Dendritic cell treated with granulocyte-macrophage colony-stimulating factor and Interleukin-4, amounts not matched to agents 40 ng/mL and 50 ng/mL, for 4 days (primary cell): ENCODE data around the gene SETBP1.

ENCODE experiments used
- H3K27ac Mint-ChIP-seq: one replicate; pipeline ENCODE4 v1.8.0; 2022; ENCODE audit warnings: mild to moderate bottlenecking, mixed read lengths
- H3K27me3 Mint-ChIP-seq: one replicate; pipeline ENCODE4 v1.8.0; 2022; ENCODE audit warnings: mild to moderate bottlenecking, mixed read lengths
- H3K36me3 Mint-ChIP-seq: one replicate; pipeline ENCODE4 v1.8.0; 2022; ENCODE audit warnings: low read depth, mixed read lengths
- H3K4me1 Mint-ChIP-seq: one replicate; pipeline ENCODE4 v1.8.0; 2022; ENCODE audit warnings: low read depth, mixed read lengths
- H3K4me3 Mint-ChIP-seq: one replicate; pipeline ENCODE4 v1.8.0; 2022; ENCODE audit warnings: mild to moderate bottlenecking, moderate library complexity, mixed read lengths
- H3K9me3 Mint-ChIP-seq: one replicate; pipeline ENCODE4 v1.8.0; 2022; ENCODE audit warnings: mixed read lengths
- intact Hi-C: fragments of 100-400 bp; cut with micrococcal nuclease; formaldehyde crosslinking; loops from one replicate; pipeline ENCODE4 v1.15.0; 2022

The SETBP1 gene

GRCh38 chr18:44944461-44944860 lies 263.8 kb downstream of the SETBP1 start:
- no peak overlapping the region for H3K27ac Mint-ChIP-seq
- no peaks in the 10 kb centered on the region for H3K27me3 Mint-ChIP-seq
- H3K4me3 Mint-ChIP-seq = no peak overlapping the region
- intact Hi-C loops = no loop called here
- no peaks in the 10 kb centered on the region for H3K9me3 Mint-ChIP-seq
- peaks cover 6% of the 10 kb centered on the region for H3K4me1 Mint-ChIP-seq
- no peaks in the 10 kb centered on the region for H3K36me3 Mint-ChIP-seq

DNA sequence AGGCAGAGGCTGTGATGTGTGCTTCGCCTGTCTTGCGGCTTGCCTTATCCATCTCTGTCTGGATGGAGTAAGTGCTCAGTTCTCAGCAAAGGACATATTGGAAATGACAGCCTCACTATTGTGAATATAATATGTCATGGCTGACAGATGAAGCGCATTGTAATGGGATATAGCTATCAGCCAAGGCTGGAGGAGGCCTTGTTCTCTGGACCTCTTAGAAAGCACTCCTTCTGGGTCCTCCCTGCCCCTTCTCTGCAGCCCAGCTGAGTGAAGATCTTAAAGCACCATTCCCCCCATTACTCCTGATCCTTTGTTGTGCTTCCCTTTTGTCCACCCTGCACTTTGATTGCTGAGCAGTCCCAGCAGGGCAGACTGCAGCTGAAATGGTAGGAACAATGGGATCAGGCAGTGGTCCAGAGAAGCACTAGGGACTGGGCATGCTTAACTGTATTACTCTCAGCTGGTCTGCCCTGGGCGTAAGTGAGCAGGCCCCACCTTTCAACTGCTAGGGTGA lies 265.3 kb downstream of the SETBP1 start:
- no peaks in the 10 kb centered on the region for H3K36me3 Mint-ChIP-seq
- H3K27me3 Mint-ChIP-seq = no peaks in the 10 kb centered on the region
- H3K9me3 Mint-ChIP-seq = no peaks in the 10 kb centered on the region
- H3K4me1 Mint-ChIP-seq = peaks cover 6% of the 10 kb centered on the region
- no peak overlapping the region for H3K4me3 Mint-ChIP-seq
- intact Hi-C loops = no loop called here
- no peak overlapping the region for H3K27ac Mint-ChIP-seq

- H3K27me3 Mint-ChIP-seq = no peaks in the 10 kb centered on the region
- H3K27ac Mint-ChIP-seq = no peak overlapping the region
- H3K36me3 Mint-ChIP-seq = no peaks in the 10 kb centered on the region
- no peaks in the 10 kb centered on the region for H3K4me1 Mint-ChIP-seq
- no peaks in the 10 kb centered on the region for H3K9me3 Mint-ChIP-seq
- no peak overlapping the region for H3K4me3 Mint-ChIP-seq
- intact Hi-C loops = no loop called here
These were observed 265.9 kb downstream of the SETBP1 start for GRCh38 chr18:44946529-44947113.

GRCh38 chr18:44949967-44950366 lies 269.3 kb downstream of the SETBP1 start:
- H3K4me3 Mint-ChIP-seq = no peak overlapping the region
- no peak overlapping the region for H3K27ac Mint-ChIP-seq
- no peaks in the 10 kb centered on the region for H3K36me3 Mint-ChIP-seq
- no peaks in the 10 kb centered on the region for H3K9me3 Mint-ChIP-seq
- no peaks in the 10 kb centered on the region for H3K27me3 Mint-ChIP-seq
- intact Hi-C loops = no loop called here
- H3K4me1 Mint-ChIP-seq = no peaks in the 10 kb centered on the region

- Mint-ChIP-seq H3K9me3 (no peaks in the 10 kb centered on the region), H3K36me3 (no peaks in the 10 kb centered on the region), H3K27ac (no peak overlapping the region), H3K27me3 (no peaks in the 10 kb centered on the region), H3K4me1 (no peaks in the 10 kb centered on the region), H3K4me3 (no peak overlapping the region)
- intact Hi-C loops = no loop called here
These were observed 270.1 kb downstream of the SETBP1 start for GRCh38 chr18:44950685-44951195.

DNA sequence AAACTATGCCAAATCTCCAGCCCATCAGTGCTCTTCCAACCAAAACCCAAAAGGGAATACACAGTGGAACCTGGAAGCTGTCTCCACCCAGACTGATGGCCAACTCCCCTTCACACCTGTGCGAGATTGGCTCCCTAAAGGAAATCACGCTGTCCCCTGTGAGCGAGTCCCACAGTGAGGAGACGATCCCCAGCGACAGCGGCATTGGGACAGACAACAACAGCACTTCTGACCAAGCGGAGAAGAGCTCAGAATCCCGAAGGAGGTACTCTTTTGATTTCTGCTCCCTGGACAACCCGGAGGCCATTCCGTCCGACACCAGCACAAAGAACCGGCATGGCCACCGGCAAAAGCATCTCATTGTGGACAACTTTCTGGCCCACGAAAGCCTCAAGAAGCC lies 271.1 kb downstream of the SETBP1 start:
- Mint-ChIP-seq H3K4me1 (no peaks in the 10 kb centered on the region), H3K9me3 (no peaks in the 10 kb centered on the region), H3K4me3 (no peak overlapping the region), H3K36me3 (no peaks in the 10 kb centered on the region), H3K27me3 (no peaks in the 10 kb centered on the region), H3K27ac (no peak overlapping the region)
- intact Hi-C loops = no loop called here

DNA sequence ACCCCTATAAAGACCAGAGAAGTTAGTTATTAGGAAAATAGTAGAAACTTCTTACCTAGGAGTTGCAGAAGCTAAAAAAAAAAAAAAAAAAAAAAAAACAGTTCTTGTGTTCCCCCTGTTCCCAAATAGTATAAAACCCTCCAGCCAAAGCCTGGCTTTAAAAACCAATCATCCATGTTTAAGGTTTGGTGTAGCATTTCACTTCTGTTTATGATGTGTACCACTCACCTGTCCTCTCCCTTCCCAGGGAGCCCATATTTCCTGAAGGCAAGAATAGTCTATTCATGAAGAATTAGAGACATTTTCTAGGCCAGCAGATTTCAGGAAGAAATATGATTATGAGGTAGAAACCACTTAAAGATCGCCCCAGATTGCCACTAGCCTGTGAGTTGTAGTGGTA lies 273.6 kb downstream of the SETBP1 start:
- no peaks in the 10 kb centered on the region for H3K36me3 Mint-ChIP-seq
- H3K9me3 Mint-ChIP-seq = no peaks in the 10 kb centered on the region
- intact Hi-C loops = no loop called here
- no peaks in the 10 kb centered on the region for H3K4me1 Mint-ChIP-seq
- no peaks in the 10 kb centered on the region for H3K27me3 Mint-ChIP-seq
- no peak overlapping the region for H3K27ac Mint-ChIP-seq
- H3K4me3 Mint-ChIP-seq = no peak overlapping the region

GRCh38 chr18:44955825-44956224 lies 275.1 kb downstream of the SETBP1 start:
- no peaks in the 10 kb centered on the region for H3K4me1 Mint-ChIP-seq
- H3K9me3 Mint-ChIP-seq = no peaks in the 10 kb centered on the region
- H3K27me3 Mint-ChIP-seq = no peaks in the 10 kb centered on the region
- H3K4me3 Mint-ChIP-seq = no peak overlapping the region
- intact Hi-C loops = no loop called here
- H3K36me3 Mint-ChIP-seq = no peaks in the 10 kb centered on the region
- H3K27ac Mint-ChIP-seq = no peak overlapping the region

- no peaks in the 10 kb centered on the region for H3K36me3 Mint-ChIP-seq
- H3K27ac Mint-ChIP-seq = no peak overlapping the region
- H3K9me3 Mint-ChIP-seq = no peaks in the 10 kb centered on the region
- intact Hi-C loops = no loop called here
- H3K4me3 Mint-ChIP-seq = no peak overlapping the region
- no peaks in the 10 kb centered on the region for H3K27me3 Mint-ChIP-seq
- no peaks in the 10 kb centered on the region for H3K4me1 Mint-ChIP-seq
These were observed 276.3 kb downstream of the SETBP1 start for GRCh38 chr18:44957025-44957424.

- no peaks in the 10 kb centered on the region for H3K36me3 Mint-ChIP-seq
- H3K4me1 Mint-ChIP-seq = no peaks in the 10 kb centered on the region
- H3K27ac Mint-ChIP-seq = no peak overlapping the region
- no peak overlapping the region for H3K4me3 Mint-ChIP-seq
- H3K9me3 Mint-ChIP-seq = no peaks in the 10 kb centered on the region
- H3K27me3 Mint-ChIP-seq = no peaks in the 10 kb centered on the region
- intact Hi-C loops = no loop called here
These were observed 276.8 kb downstream of the SETBP1 start for GRCh38 chr18:44957461-44957860.

- no peak overlapping the region for H3K27ac Mint-ChIP-seq
- no peaks in the 10 kb centered on the region for H3K4me1 Mint-ChIP-seq
- intact Hi-C loops = no loop called here
- H3K27me3 Mint-ChIP-seq = no peaks in the 10 kb centered on the region
- H3K36me3 Mint-ChIP-seq = no peaks in the 10 kb centered on the region
- no peak overlapping the region for H3K4me3 Mint-ChIP-seq
- H3K9me3 Mint-ChIP-seq = no peaks in the 10 kb centered on the region
These were observed 277.4 kb downstream of the SETBP1 start for GRCh38 chr18:44958040-44958439.

DNA sequence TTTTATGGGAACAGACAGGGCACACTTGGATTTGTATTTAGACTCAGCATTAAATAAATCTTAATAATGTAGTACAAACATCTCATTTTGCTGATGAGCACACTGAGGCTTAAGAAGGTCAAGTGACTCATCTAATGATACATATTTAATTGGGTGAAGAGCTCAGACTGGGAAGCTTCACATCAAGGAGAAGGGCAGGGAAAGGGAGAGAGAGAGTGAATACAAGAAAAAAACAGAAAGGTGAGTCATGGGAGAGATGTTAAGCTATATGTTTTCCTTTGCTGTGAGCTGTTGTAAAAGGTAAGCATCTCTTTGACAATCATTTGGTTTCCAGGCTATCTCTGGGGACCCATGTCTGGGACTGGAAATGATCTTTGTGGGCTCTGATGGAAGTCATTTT lies 277.8 kb downstream of the SETBP1 start:
- Mint-ChIP-seq H3K4me1 (no peaks in the 10 kb centered on the region), H3K27me3 (no peaks in the 10 kb centered on the region), H3K9me3 (no peaks in the 10 kb centered on the region)

DNA sequence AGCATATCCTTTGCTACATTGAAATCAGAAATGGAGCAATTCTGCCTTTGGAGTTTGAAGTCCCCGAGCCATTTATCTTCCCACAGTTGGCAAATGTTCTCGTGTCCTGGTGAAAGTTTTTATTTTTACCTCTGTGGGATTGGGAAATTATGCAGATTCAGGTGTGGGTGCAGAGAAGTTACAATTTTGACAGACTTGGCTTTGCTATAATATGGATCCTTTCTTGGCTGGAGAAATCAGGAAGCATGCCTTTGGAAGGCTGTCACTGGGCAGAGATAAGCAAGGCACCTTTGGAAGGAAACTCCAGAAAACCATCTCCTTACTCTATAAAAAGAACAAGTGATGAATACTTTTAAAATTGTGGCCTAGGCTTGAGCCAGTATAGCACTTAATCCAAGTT lies 278.3 kb downstream of the SETBP1 start:
- H3K4me1 Mint-ChIP-seq = no peaks in the 10 kb centered on the region

More for the DNA sequence above, 277.8 kb downstream of the SETBP1 start:
- intact Hi-C loops = no loop called here
- Mint-ChIP-seq H3K4me3 (no peak overlapping the region), H3K27ac (no peak overlapping the region), H3K36me3 (no peaks in the 10 kb centered on the region)

DNA sequence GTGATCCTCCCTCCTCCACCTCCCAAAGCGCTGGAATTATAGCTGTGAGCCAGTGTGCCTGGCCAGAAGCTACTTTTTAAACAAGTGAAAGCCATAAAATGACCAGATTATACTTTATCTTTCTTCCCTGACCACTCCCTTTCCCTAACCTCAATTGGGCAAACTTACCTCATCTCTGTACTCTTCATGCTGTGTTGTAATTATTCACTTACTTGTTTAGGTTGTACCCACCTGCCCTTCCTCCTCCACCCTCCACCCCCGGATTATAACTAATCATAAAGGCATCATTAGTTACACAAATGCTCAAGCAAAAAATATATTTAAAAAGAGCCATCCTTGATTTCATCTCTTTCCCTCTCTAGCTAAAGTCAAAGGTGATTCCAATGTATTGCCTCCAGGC lies 279.9 kb downstream of the SETBP1 start:
- H3K4me3 Mint-ChIP-seq = no peak overlapping the region
- no peaks in the 10 kb centered on the region for H3K27me3 Mint-ChIP-seq
- intact Hi-C loops = no loop called here
- H3K27ac Mint-ChIP-seq = no peak overlapping the region
- H3K36me3 Mint-ChIP-seq = no peaks in the 10 kb centered on the region
- no peaks in the 10 kb centered on the region for H3K4me1 Mint-ChIP-seq
- no peaks in the 10 kb centered on the region for H3K9me3 Mint-ChIP-seq

More for the DNA sequence above, 278.3 kb downstream of the SETBP1 start:
- intact Hi-C loops = no loop called here
- H3K36me3 Mint-ChIP-seq = no peaks in the 10 kb centered on the region
- no peaks in the 10 kb centered on the region for H3K27me3 Mint-ChIP-seq
- H3K27ac Mint-ChIP-seq = no peak overlapping the region
- H3K4me3 Mint-ChIP-seq = no peak overlapping the region
- no peaks in the 10 kb centered on the region for H3K9me3 Mint-ChIP-seq
